OCI-LY3 (cell line): ENCODE results near the gene LCE1B.

Experiments
- CTCF ChIP-seq: fragments of 200-600, 300-600 bp; sonication (generic); IDR thresholded peaks from 2 replicates; pipeline ENCODE4 v1.5.1; 2014; ENCODE audit warnings: antibody characterized with exemption, low read length, low read depth
- EZH2phosphoT487 ChIP-seq: fragments of 200-600 bp; shearing (Covaris generic); IDR thresholded peaks from 2 replicates; pipeline ENCODE4 v1.6.1; 2018; ENCODE audit warnings: antibody characterized with exemption, mixed run types, low read depth

GRCh38 chr1:152795686-152796085 is 16.1 kb upstream of the LCE1B start:
- TF ChIP-seq CTCF, result no peak
- TF ChIP-seq EZH2phosphoT487, result no peak
